Stimulated activated naive CD4-positive, alpha-beta T cell (primary cell): ENCODE measurements around the gene FAM83C.

Source experiments
- DNase-seq, 6 experiments: peaks; one replicate each; lab custom pipeline; 2025; lab: John Stamatoyannopoulos, UW

Gene FAM83C

GRCh38 chr20:35235881-35236280 is 56.3 kb downstream of the FAM83C start:
- no peak for DNase-seq
